Measurements from ENCODE around the gene TTC34. TPM values are rescaled to one million over a fixed set of nuclear protein-coding genes. Genes with fewer than 3 reads are reported as not detected.

TTC34 gene
- total RNA-seq, 3 donors from 2014 or later = 0.16 to 0.88 (median 0.66) TPM

DNA sequence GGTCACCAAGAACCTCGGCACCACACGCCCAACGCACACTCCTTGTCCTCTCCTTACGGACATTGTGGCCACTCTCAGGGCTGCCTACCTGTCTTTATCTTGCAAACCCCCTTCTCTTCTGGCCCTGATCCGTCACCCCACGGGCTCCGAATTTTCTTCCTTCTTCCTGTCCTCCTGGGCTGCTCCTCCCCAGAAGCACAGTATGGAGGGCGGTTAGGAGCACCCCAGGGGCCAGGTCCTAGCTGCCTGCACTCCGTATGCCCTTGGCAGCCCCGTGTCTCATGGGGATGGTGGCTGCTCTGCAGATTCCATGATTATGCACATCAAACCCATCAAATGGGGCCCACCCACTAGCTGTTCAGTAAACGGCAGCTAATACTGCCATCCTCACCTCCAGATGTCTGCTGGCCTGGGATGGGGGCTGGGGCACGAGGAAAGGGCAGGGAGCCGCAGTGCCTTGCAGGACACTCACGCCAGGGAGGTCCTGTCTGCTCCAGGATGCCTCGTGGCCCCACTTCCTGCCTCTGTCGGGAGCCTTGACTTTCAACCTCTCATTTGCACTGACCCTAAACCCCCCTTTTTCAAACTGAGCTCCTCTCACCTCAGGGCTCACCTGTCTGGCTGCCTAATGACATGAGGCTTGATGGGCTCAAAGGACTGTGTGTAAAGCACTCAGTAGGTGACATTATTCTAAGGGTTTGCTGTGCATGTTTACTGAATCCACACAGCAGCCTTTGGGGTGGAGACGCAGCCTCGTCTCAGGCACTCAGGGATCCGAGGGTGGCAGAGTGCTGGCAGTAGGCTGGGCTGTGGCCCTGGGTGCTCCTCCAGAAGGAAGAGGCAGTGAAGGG is 4.4 kb downstream of the TTC34 start:
- intact Hi-C loops (cut with DNase I; ENCODE audit: low total_unique reads) = no loop called here
- no peaks in the 10 kb centered on the region for H3K36me3 ChIP-seq
- H3K4me3 ChIP-seq = no peak overlapping the region
- DNase-seq (ENCODE audit: low spot score in 2 of 2) = no peak
- H3K27me3 ChIP-seq = peaks cover 0 to 42% of the 10 kb centered on the region in 2 donors
- peaks cover 14 to 36% of the 10 kb centered on the region in 2 donors for H3K9me3 ChIP-seq
- no peaks in the 10 kb centered on the region for H3K4me1 ChIP-seq
- no peak overlapping the region for H3K27ac ChIP-seq
- TF ChIP-seq POLR2AphosphoS5 (IDR thresholded peaks at IDR 0.05) (no peak), POLR2A (IDR thresholded peaks at IDR 0.05) (no peak), CTCF (IDR thresholded peaks at IDR 0.05) (no peak)

- Histone ChIP-seq H3K27me3 (peaks cover 0 to 36% of the 10 kb centered on the region in 2 donors), H3K4me1 (no peaks in the 10 kb centered on the region), H3K9me3 (peaks cover 21 to 37% of the 10 kb centered on the region in 2 donors), H3K36me3 (no peaks in the 10 kb centered on the region), H3K4me3 (no peak overlapping the region), H3K27ac (no peak overlapping the region)
- no peak for DNase-seq (ENCODE audit: low spot score in 2 of 2)
- intact Hi-C loops (cut with DNase I; ENCODE audit: low total_unique reads) = no loop called here
- TF ChIP-seq POLR2AphosphoS5 (IDR thresholded peaks at IDR 0.05) (no peak), CTCF (IDR thresholded peaks at IDR 0.05) (no peak), POLR2A (IDR thresholded peaks at IDR 0.05) (no peak)
These were observed 5.6 kb downstream of the TTC34 start for GRCh38 chr1:2795926-2796325.

DNA sequence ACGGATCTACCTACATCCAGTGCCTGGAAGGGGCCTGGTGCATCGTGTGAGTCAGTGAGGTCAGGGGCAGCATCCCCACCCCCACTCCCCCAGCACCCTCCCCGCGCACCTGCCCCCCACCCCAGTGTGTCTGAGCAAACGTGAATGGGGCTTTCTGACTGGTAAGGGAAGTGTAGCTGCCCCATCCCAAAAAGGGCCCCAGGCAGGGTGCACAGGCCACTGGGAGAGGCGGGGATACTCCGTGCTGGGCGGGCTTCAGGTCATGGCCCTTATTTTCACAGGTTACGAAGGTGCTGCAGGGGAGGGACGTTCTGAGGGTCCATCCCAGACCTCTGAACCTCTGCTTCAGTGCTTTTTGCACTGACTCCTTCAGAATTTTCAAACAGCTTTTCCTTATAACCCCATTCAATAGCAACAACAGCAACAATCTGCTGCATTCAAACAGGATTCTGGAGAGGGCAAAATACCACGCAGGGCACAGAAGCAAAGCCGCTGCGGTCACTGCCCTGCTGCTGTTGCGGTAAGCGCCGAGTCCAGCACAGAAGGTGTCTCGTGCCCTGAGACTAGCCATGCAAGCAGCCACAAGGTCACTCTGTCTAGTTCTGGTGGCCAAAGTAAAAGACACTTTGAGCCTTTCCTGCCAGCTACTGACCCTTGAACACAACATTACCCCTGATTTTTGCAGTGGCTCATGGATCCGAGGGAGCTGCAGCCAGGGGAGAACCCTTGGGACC is 10.3 kb downstream of the TTC34 start:
- H3K4me3 ChIP-seq = no peak overlapping the region
- peaks cover 0 to 56% of the 10 kb centered on the region in 2 donors for H3K27me3 ChIP-seq
- H3K36me3 ChIP-seq = no peaks in the 10 kb centered on the region
- TF ChIP-seq CTCF (IDR thresholded peaks at IDR 0.05) (no peak), POLR2AphosphoS5 (IDR thresholded peaks at IDR 0.05) (no peak), POLR2A (IDR thresholded peaks at IDR 0.05) (no peak)
- H3K9me3 ChIP-seq = peaks cover 21 to 37% of the 10 kb centered on the region in 2 donors
- no peak overlapping the region for H3K27ac ChIP-seq
- intact Hi-C loops (cut with DNase I; ENCODE audit: low total_unique reads) = no loop called here
- DNase-seq (ENCODE audit: low spot score in 2 of 2) = no peak
- H3K4me1 ChIP-seq = no peaks in the 10 kb centered on the region

- DNase-seq (ENCODE audit: low spot score in 2 of 2) = peak in 1 of 2 donors; percentile 35
- peaks cover 17 to 31% of the 10 kb centered on the region in 2 donors for H3K9me3 ChIP-seq
- H3K4me1 ChIP-seq = no peaks in the 10 kb centered on the region
- H3K27ac ChIP-seq = no peak overlapping the region
- no peak overlapping the region for H3K4me3 ChIP-seq
- intact Hi-C loops (cut with DNase I; ENCODE audit: low total_unique reads) = no loop called here
- no peaks in the 10 kb centered on the region for H3K36me3 ChIP-seq
- H3K27me3 ChIP-seq = peaks cover 0 to 65% of the 10 kb centered on the region in 2 donors
- TF ChIP-seq POLR2A (IDR thresholded peaks at IDR 0.05) = no peak
- TF ChIP-seq CTCF (IDR thresholded peaks at IDR 0.05) = no peak
- no peak for TF ChIP-seq POLR2AphosphoS5 (IDR thresholded peaks at IDR 0.05)
These were observed 11.4 kb downstream of the TTC34 start for GRCh38 chr1:2789986-2790581.
